ENCODE data around the gene RIMBP2.

The RIMBP2 gene

GRCh38 chr12:130461839-130462557 lies 254.1 kb downstream of the RIMBP2 start:
- TF ChIP-seq CTCF (IDR thresholded peaks at IDR 0.05; ENCODE audit: low read depth, low read length), result no peak
- H3K4me3 ChIP-seq (replicated peaks in 1 of 2; ENCODE audit: low read depth in 2 of 2, low read length in 2 of 2), result no peak overlapping the region
- no peak for DNase-seq (ENCODE audit: low read depth in 2 of 2)

- no peak for TF ChIP-seq CTCF (IDR thresholded peaks at IDR 0.05; ENCODE audit: low read depth, low read length)
- H3K4me3 ChIP-seq (replicated peaks in 1 of 2; ENCODE audit: low read depth in 2 of 2, low read length in 2 of 2), result no peak overlapping the region
- no peak for DNase-seq (ENCODE audit: low read depth in 2 of 2)
These were observed 254.7 kb downstream of the RIMBP2 start for GRCh38 chr12:130461447-130461815.

GRCh38 chr12:130460611-130461446 lies 255.3 kb downstream of the RIMBP2 start:
- H3K4me3 ChIP-seq (replicated peaks in 1 of 2; ENCODE audit: low read depth in 2 of 2, low read length in 2 of 2), result no peak overlapping the region
- no peak for DNase-seq (ENCODE audit: low read depth in 2 of 2)
- no peak for TF ChIP-seq CTCF (IDR thresholded peaks at IDR 0.05; ENCODE audit: low read depth, low read length)

- no peak for TF ChIP-seq CTCF (IDR thresholded peaks at IDR 0.05; ENCODE audit: low read depth, low read length)
- H3K4me3 ChIP-seq (replicated peaks in 1 of 2; ENCODE audit: low read depth in 2 of 2, low read length in 2 of 2), result no peak overlapping the region
- DNase-seq (ENCODE audit: low read depth in 2 of 2), result no peak
These were observed 256.2 kb downstream of the RIMBP2 start for GRCh38 chr12:130459916-130460315.

GRCh38 chr12:130458341-130458740 lies 257.8 kb downstream of the RIMBP2 start:
- H3K4me3 ChIP-seq (replicated peaks in 1 of 2; ENCODE audit: low read depth in 2 of 2, low read length in 2 of 2), result no peak overlapping the region
- DNase-seq (ENCODE audit: low read depth in 2 of 2), result no peak
- no peak for TF ChIP-seq CTCF (IDR thresholded peaks at IDR 0.05; ENCODE audit: low read depth, low read length)

GRCh38 chr12:130457215-130457614 lies 258.9 kb downstream of the RIMBP2 start:
- H3K4me3 ChIP-seq (replicated peaks in 1 of 2; ENCODE audit: low read depth in 2 of 2, low read length in 2 of 2), result no peak overlapping the region
- no peak for DNase-seq (ENCODE audit: low read depth in 2 of 2)
- TF ChIP-seq CTCF (IDR thresholded peaks at IDR 0.05; ENCODE audit: low read depth, low read length), result no peak

All from cardiac fibroblast (primary cell).